Astrocyte (in vitro differentiated cells and primary cell): ENCODE results near the gene TNFSF15. TPM values are rescaled to one million over a fixed set of nuclear protein-coding genes. Genes with fewer than 3 reads are reported as not detected.
A peak's percentile ranks its signal among the peaks of the same experiment; 100 is the strongest.

Experiments used
- DNase-seq: peaks from one replicate; pipeline ENCODE4 v3.0.0-alpha.2; 2010; ENCODE audit warnings: low read depth
- FAIRE-seq: peaks from 2 replicates; lab custom pipeline; 2011; peaks lifted over from hg19 to GRCh38; lab: Jason Lieb, UNC
- H2AFZ ChIP-seq: 2 replicates; pipeline ENCODE4 v1.6.0; 2012; ENCODE audit warnings: low read depth, low read length, inconsistent platforms
- H3K27ac ChIP-seq: 2 replicates; pipeline ENCODE4 v1.5.1; 2011; ENCODE audit warnings: low read depth, low read length, inconsistent platforms
- H3K27me3 ChIP-seq: 2 replicates; pipeline ENCODE4 v1.6.0; 2011; ENCODE audit warnings: low read length, inconsistent platforms; ENCODE audit not compliant: insufficient read depth
- H3K36me3 ChIP-seq: 2 replicates; pipeline ENCODE4 v1.5.1; 2011; ENCODE audit warnings: low read length, inconsistent platforms; ENCODE audit not compliant: insufficient read depth
- H3K4me1 ChIP-seq: 2 replicates; pipeline ENCODE4 v1.5.1; 2011; ENCODE audit warnings: low read length, inconsistent platforms; ENCODE audit not compliant: insufficient read depth
- H3K4me2 ChIP-seq: 2 replicates; pipeline ENCODE4 v1.6.0; 2012; ENCODE audit warnings: low read length, inconsistent platforms
- H3K4me3 ChIP-seq: 2 replicates; pipeline ENCODE4 v1.5.1; 2011; ENCODE audit warnings: low read depth, mild to moderate bottlenecking, low read length, inconsistent platforms; ENCODE audit not compliant: insufficient read depth
- H3K79me2 ChIP-seq: 2 replicates; pipeline ENCODE4 v1.6.0; 2012; ENCODE audit warnings: mild to moderate bottlenecking, low read length, inconsistent platforms; ENCODE audit not compliant: insufficient read depth
- H3K9ac ChIP-seq: 2 replicates; pipeline ENCODE4 v1.6.0; 2012; ENCODE audit warnings: mild to moderate bottlenecking, low read length, inconsistent platforms
- H3K9me3 ChIP-seq: 2 replicates; pipeline ENCODE4 v1.5.1; 2012; ENCODE audit warnings: low read depth, mild to moderate bottlenecking, low read length, inconsistent platforms; ENCODE audit not compliant: insufficient read depth
- H4K20me1 ChIP-seq: 2 replicates; pipeline ENCODE4 v1.6.0; 2012; ENCODE audit warnings: low read length, inconsistent platforms; ENCODE audit not compliant: insufficient read depth
- H3K27ac Mint-ChIP-seq: one replicate; pipeline ENCODE4 v1.8.0; 2021; ENCODE audit warnings: mild to moderate bottlenecking, mixed read lengths; ENCODE audit not compliant: unreplicated experiment
- H3K27me3 Mint-ChIP-seq: one replicate; pipeline ENCODE4 v1.8.0; 2021; ENCODE audit warnings: low read depth, mixed read lengths; ENCODE audit not compliant: unreplicated experiment
- H3K36me3 Mint-ChIP-seq: one replicate; pipeline ENCODE4 v1.8.0; 2021; ENCODE audit warnings: low read depth, mixed read lengths; ENCODE audit not compliant: unreplicated experiment
- H3K4me1 Mint-ChIP-seq: one replicate; pipeline ENCODE4 v1.8.0; 2021; ENCODE audit warnings: low read depth, mixed read lengths; ENCODE audit not compliant: unreplicated experiment
- H3K4me3 Mint-ChIP-seq: one replicate; pipeline ENCODE4 v1.8.0; 2021; ENCODE audit warnings: mild to moderate bottlenecking, moderate library complexity, mixed read lengths; ENCODE audit not compliant: unreplicated experiment
- H3K9me3 Mint-ChIP-seq: one replicate; pipeline ENCODE4 v1.8.0; 2021; ENCODE audit warnings: mild to moderate bottlenecking, mixed read lengths; ENCODE audit not compliant: unreplicated experiment
- CTCF ChIP-seq: IDR thresholded peaks from 2 replicates; pipeline ENCODE4 v1.5.1; 2011; ENCODE audit warnings: low read depth, mild to moderate bottlenecking, inconsistent platforms, low read length, moderate library complexity; ENCODE audit not compliant: insufficient read depth
- EZH2 ChIP-seq: IDR thresholded peaks from 2 replicates; pipeline ENCODE4 v1.6.1; 2012; ENCODE audit warnings: mild to moderate bottlenecking, low read length, inconsistent platforms; ENCODE audit not compliant: insufficient read depth
- total RNA-seq: library from RNA; stranded (reverse); gene quantifications from 2 replicates; pipeline ENCODE4 v1.2.1, GENCODE V29; 2021

Gene TNFSF15
- total RNA-seq, 1 donor from 2014 or later: 10.3 TPM

DNA sequence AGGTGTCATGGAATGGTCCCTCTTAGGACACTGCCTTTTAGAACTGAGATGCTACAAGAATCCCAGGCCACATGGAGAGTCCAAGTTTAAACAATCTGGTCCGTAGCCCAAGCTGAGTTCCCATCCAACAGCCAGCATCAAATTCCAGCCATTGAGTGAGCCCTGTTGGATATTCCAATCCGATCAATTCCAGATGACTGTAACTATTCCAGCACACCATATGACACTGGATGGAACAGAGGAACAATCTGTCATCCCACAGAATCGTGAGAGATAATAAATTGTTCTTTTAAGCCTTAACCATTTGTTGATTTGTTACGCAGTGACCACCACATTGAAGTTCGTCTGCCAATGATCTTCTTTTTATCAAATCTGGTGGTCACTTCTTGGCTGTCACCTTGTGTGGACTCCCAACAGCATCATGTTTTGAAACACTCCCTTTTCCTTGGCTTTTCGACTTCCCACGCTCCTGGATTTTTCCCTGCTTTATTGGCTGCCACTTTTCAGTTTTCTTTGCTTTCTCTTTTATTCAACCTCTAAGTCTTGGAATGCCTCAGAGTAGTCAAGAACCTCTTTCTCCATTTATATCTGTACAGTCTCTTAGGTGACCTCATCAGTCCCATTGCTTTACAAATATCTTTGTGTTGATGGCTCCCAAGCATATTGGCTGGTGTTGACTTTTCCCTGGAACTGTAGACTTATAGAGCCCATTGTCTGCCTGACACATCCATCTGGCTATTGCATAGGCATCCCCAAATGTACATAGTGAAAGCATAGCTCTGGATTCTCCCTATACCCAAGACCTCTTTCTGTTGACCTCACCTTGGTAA, 46.1 kb downstream of the TNFSF15 start:
- TF ChIP-seq CTCF (no peak), EZH2 (no peak)
- Histone ChIP-seq H3K9ac (no peak overlapping the region), H4K20me1 (no peaks in the 10 kb centered on the region), H3K79me2 (no peaks in the 10 kb centered on the region), H3K9me3 (no peaks in the 10 kb centered on the region), H3K27ac (no peak overlapping the region), H2AFZ (no peak overlapping the region), H3K4me1 (no peaks in the 10 kb centered on the region), H3K4me2 (no peak overlapping the region), H3K27me3 (peaks cover 12% of the 10 kb centered on the region), H3K36me3 (no peaks in the 10 kb centered on the region), H3K4me3 (no peak overlapping the region)
- FAIRE-seq (no peak), DNase-seq (no peak)
- no peaks in the 10 kb centered on the region for H3K36me3 Mint-ChIP-seq
- no peak overlapping the region for H3K4me3 Mint-ChIP-seq
- peaks cover 3% of the 10 kb centered on the region for H3K4me1 Mint-ChIP-seq
- H3K9me3 Mint-ChIP-seq: peaks cover 2% of the 10 kb centered on the region
- H3K27ac Mint-ChIP-seq: no peak overlapping the region
- H3K27me3 Mint-ChIP-seq: peaks cover 21% of the 10 kb centered on the region

- DNase-seq (no peak), FAIRE-seq (no peak)
- Mint-ChIP-seq H3K4me3 (no peak overlapping the region), H3K4me1 (peaks cover 3% of the 10 kb centered on the region), H3K36me3 (no peaks in the 10 kb centered on the region), H3K9me3 (peaks cover 2% of the 10 kb centered on the region), H3K27ac (no peak overlapping the region), H3K27me3 (peaks cover 14% of the 10 kb centered on the region)
- H4K20me1 ChIP-seq: no peaks in the 10 kb centered on the region
- no peak overlapping the region for H3K27ac ChIP-seq
- no peaks in the 10 kb centered on the region for H3K4me1 ChIP-seq
- H3K4me2 ChIP-seq: no peak overlapping the region
- peaks cover 8% of the 10 kb centered on the region for H3K27me3 ChIP-seq
- H3K4me3 ChIP-seq: no peak overlapping the region
- no peaks in the 10 kb centered on the region for H3K79me2 ChIP-seq
- H3K9me3 ChIP-seq: no peaks in the 10 kb centered on the region
- no peak overlapping the region for H2AFZ ChIP-seq
- TF ChIP-seq EZH2: no peak
- no peak for TF ChIP-seq CTCF
- no peak overlapping the region for H3K9ac ChIP-seq
- H3K36me3 ChIP-seq: no peaks in the 10 kb centered on the region
These were observed 47.9 kb downstream of the TNFSF15 start for GRCh38 chr9:114757984-114758383.

GRCh38 chr9:114757395-114757794, 48.4 kb downstream of the TNFSF15 start:
- Mint-ChIP-seq H3K4me1 (peaks cover 3% of the 10 kb centered on the region), H3K36me3 (no peaks in the 10 kb centered on the region), H3K4me3 (no peak overlapping the region), H3K9me3 (peaks cover 2% of the 10 kb centered on the region), H3K27me3 (peaks cover 14% of the 10 kb centered on the region), H3K27ac (no peak overlapping the region)
- Histone ChIP-seq H3K36me3 (no peaks in the 10 kb centered on the region), H3K9me3 (no peaks in the 10 kb centered on the region), H3K9ac (no peak overlapping the region), H3K4me1 (no peaks in the 10 kb centered on the region), H3K79me2 (no peaks in the 10 kb centered on the region), H3K4me2 (no peak overlapping the region), H4K20me1 (no peaks in the 10 kb centered on the region), H3K27me3 (peaks cover 8% of the 10 kb centered on the region), H2AFZ (no peak overlapping the region), H3K27ac (no peak overlapping the region), H3K4me3 (no peak overlapping the region)
- DNase-seq: peak; percentile 53
- FAIRE-seq: no peak
- TF ChIP-seq EZH2: no peak
- TF ChIP-seq CTCF: no peak
